HEK293 (cell line): ENCODE results near the gene SEC22B.
"Not testable (repeated sequence)": the region's sequence is repeated elsewhere in the genome, so short reads cannot be mapped to it uniquely, and the experiment has no call there.

Experiments
- CTCF ChIA-PET: fragments of 350-600 bp; formaldehyde crosslinking; extraction: SDS; loops from one replicate; lab custom pipeline; 2021; ENCODE audit warnings: antibody characterized with exemption; lab: Yijun Ruan, JAX
- POLR2A ChIA-PET: fragments of 300-600 bp; formaldehyde crosslinking; extraction: SDS; loops from one replicate; lab custom pipeline; 2020; ENCODE audit warnings: antibody characterized with exemption, inconsistent platforms; lab: Yijun Ruan, JAX
- H3K27ac ChIP-seq: fragments of 200-500 bp; sonication (Bioruptor generic); 2 replicates; pipeline ENCODE4 v1.5.1; 2014; ENCODE audit warnings: low read depth, low read length, control low read depth, inconsistent platforms; ENCODE audit errors: extremely low read depth
- H3K36me3 ChIP-seq, 2 experiments: fragments of 200-500 bp in 1 of 2; sonication (Bioruptor generic) in 1 of 2; 1 replicate in 1 of 2; 2 replicates in 1 of 2; pipeline ENCODE4 v1.5.1; 2014 to 2017; ENCODE audit warnings: inconsistent platforms in 2 of 2, low read length in 2 of 2; ENCODE audit not compliant: control insufficient read depth in 2 of 2, insufficient read depth in 1 of 2
- H3K4me1 ChIP-seq: fragments of 200-500 bp; sonication (Bioruptor generic); 2 replicates; pipeline ENCODE4 v1.5.1; 2014; ENCODE audit warnings: mild to moderate bottlenecking, low read length, inconsistent platforms; ENCODE audit not compliant: control insufficient read depth, insufficient read depth
- H3K4me3 ChIP-seq: 2 replicates; pipeline ENCODE4 v1.5.1; 2011; ENCODE audit warnings: low read depth, mild to moderate bottlenecking, control low read depth, low read length, moderate library complexity
- H3K9me3 ChIP-seq: fragments of 200-500 bp; sonication (Bioruptor generic); 2 replicates; pipeline ENCODE4 v1.5.1; 2014; ENCODE audit warnings: low read depth, low read length, inconsistent platforms; ENCODE audit not compliant: control insufficient read depth, insufficient read depth
- BCL11B ChIP-seq: fragments of 450-650 bp; formaldehyde crosslinking; IDR thresholded peaks from 2 replicates; pipeline ENCODE4 v1.5.1; 2016; ENCODE audit warnings: low read depth, missing biosample characterization, missing genetic modification characterization
- ZNF133 ChIP-seq: fragments of 450-650 bp; formaldehyde crosslinking; IDR thresholded peaks from 2 replicates; pipeline ENCODE4 v1.5.1; 2016; ENCODE audit warnings: missing biosample characterization, missing genetic modification characterization
- ZNF146 ChIP-seq: fragments of 450-650 bp; formaldehyde crosslinking; IDR thresholded peaks from 2 replicates; pipeline ENCODE4 v1.5.1; 2016; ENCODE audit warnings: missing biosample characterization, missing genetic modification characterization
- ZNF350 ChIP-seq: fragments of 450-650 bp; formaldehyde crosslinking; IDR thresholded peaks from 2 replicates; pipeline ENCODE4 v1.5.0; 2017; ENCODE audit warnings: missing biosample characterization, mild to moderate bottlenecking, missing genetic modification characterization
- ZNF664 ChIP-seq: fragments of 450-650 bp; formaldehyde crosslinking; IDR thresholded peaks from 2 replicates; pipeline ENCODE4 v1.5.1; 2016; ENCODE audit warnings: missing biosample characterization, missing genetic modification characterization
- TF ChIP-seq, protein P1 (sequence below): fragments of 450-650 bp; formaldehyde crosslinking; IDR thresholded peaks from 2 replicates; pipeline ENCODE4 v1.5.1; 2016; ENCODE audit warnings: missing biosample characterization, missing genetic modification characterization

SEC22B gene

GRCh38 chr1:120143334-120143733, 33.0 kb downstream of the SEC22B start:
- CTCF ChIA-PET, POLR2A ChIA-PET, H3K36me3 ChIP-seq, H3K9me3 ChIP-seq, H3K4me3 ChIP-seq, H3K4me1 ChIP-seq, H3K27ac ChIP-seq: not testable (repeated sequence)

GRCh38 chr1:120142512-120143263, 33.6 kb downstream of the SEC22B start:
- H3K4me3 ChIP-seq, H3K4me1 ChIP-seq, CTCF ChIA-PET, H3K27ac ChIP-seq, H3K9me3 ChIP-seq, POLR2A ChIA-PET, H3K36me3 ChIP-seq: not testable (repeated sequence)

- H3K27ac ChIP-seq, CTCF ChIA-PET, H3K36me3 ChIP-seq, H3K4me3 ChIP-seq, H3K9me3 ChIP-seq, POLR2A ChIA-PET, H3K4me1 ChIP-seq: not testable (repeated sequence)
Measured at GRCh38 chr1:120141865-120142264, 34.5 kb downstream of the SEC22B start.

DNA sequence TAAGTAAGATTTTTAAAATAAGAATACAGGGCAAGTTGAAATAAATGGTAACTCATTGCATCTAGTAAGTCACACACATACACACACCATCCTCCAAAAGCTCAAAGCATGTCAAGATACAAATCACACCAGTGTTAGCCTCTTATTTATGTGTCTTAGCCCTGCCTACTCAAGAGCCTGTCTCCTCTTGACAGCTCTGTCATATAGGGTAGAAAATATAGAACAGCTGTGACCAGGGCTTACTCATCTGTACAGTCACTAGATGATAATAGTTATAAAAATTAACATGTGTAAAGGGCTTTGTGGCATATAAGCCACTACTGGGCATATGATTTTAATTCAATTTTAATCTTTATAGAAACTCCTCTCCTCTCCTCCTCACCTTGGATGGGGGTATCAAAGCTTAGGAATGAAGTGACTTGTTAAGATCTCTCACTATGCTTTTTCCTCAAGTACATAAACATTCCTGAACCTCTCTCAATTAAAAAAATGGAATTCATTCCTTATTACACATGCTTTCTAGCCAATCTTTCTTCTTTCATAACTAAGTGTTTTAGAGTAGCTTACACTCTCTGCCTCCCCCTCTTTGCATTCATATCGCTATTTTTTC, 35.6 kb downstream of the SEC22B start:
- H3K36me3 ChIP-seq, H3K4me1 ChIP-seq, H3K9me3 ChIP-seq, H3K4me3 ChIP-seq, H3K27ac ChIP-seq, POLR2A ChIA-PET: not testable (repeated sequence)
- CTCF ChIA-PET = interaction anchor here (0.7 kb wide), 1 partner anchor 416 kb away, joined by 3 read pairs; no protein-coding TSS in a partner anchor

DNA sequence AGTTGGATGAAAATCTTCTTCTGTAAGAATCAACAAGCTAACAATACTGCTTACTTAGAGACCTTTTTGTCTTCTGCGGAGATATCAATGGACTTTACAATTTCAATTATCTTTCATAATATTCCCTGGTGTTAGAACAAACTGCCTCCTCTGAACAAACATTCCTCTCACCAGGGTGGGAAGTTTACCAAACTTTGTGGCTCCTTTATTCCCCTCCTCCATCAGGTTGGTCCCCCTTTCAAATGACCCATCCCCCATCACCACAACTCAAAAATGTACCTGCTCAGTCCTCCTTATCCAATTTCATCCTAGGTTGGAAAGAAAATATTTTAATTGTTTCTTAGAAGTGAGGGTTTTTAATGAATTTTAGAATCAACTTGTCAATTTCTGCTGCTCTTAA, 40.2 kb downstream of the SEC22B start:
- H3K9me3 ChIP-seq, H3K4me3 ChIP-seq, CTCF ChIA-PET, H3K4me1 ChIP-seq, H3K27ac ChIP-seq, POLR2A ChIA-PET, H3K36me3 ChIP-seq: not testable (repeated sequence)

DNA sequence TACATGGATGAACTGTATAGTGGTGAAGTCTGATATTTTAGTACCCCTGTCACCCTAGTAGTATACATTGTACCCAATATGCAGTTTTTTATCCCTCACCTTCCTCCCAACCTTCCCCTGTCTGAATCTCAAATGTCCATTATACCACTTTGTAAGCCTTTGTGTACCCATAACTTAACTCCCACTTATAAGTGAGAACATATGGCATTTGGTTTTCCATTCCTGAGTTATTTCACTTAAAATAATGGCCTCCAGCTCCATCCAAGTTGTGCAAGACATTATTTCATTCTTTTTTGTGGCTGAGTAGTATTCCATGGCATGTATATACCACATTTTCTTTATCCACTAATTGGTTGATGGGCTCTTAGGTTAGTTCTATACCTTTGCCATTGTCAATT, 42.4 kb downstream of the SEC22B start:
- H3K27ac ChIP-seq, H3K4me1 ChIP-seq, H3K9me3 ChIP-seq, CTCF ChIA-PET, H3K36me3 ChIP-seq, H3K4me3 ChIP-seq, POLR2A ChIA-PET: not testable (repeated sequence)
- TF ChIP-seq ZNF133 (0 out of 2 replicates have a peak, but pooled peaks have one; percentile 22), ZNF350 (0 out of 2 replicates have a peak, but pooled peaks have one; percentile 29), ZNF146 (tag by site-specific recombination) (peak; percentile 75)
- TF ChIP-seq, protein P1, sequence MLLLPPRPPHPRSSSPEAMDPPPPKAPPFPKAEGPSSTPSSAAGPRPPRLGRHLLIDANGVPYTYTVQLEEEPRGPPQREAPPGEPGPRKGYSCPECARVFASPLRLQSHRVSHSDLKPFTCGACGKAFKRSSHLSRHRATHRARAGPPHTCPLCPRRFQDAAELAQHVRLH (tag by site-specific recombination) = peak; percentile 67; the same call in 1 of the 2 replicates

- TF ChIP-seq ZNF664 (tag by site-specific recombination) = peak; percentile 91
- TF ChIP-seq BCL11B (tag by site-specific recombination) = no peak
- peak; percentile 83 for TF ChIP-seq ZNF146 (tag by site-specific recombination)
- POLR2A ChIA-PET = no interaction called here
- no peak overlapping the region for H3K27ac ChIP-seq
- H3K36me3 ChIP-seq = no peaks in the 10 kb centered on the region
- no peaks in the 10 kb centered on the region for H3K4me1 ChIP-seq
- H3K4me3 ChIP-seq = no peak overlapping the region
- CTCF ChIA-PET = no interaction called here
- no peaks in the 10 kb centered on the region for H3K9me3 ChIP-seq
Measured at GRCh38 chr1:120133228-120133927, 42.9 kb downstream of the SEC22B start.

DNA sequence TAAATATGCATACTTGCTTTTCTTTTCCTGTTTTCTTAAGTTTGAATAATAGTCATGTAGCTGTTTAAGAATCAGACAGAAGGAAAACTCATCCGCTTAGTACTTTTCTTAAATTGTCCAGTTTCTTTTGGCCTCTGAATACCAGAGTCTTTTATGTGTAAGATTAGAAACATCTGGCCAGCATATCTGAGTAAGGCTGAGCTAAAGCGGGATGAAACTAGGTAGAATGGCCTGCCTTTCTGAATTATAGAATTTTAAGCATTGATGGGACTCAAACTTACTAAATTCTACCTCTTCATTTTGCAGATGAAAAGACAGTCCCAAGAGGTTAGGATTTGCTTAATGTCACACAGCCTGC, 43.9 kb downstream of the SEC22B start:
- H3K9me3 ChIP-seq, H3K4me3 ChIP-seq, H3K36me3 ChIP-seq, H3K27ac ChIP-seq, H3K4me1 ChIP-seq, POLR2A ChIA-PET, CTCF ChIA-PET: not testable (repeated sequence)
